CD4-positive, alpha-beta T cell (primary cell): ENCODE measurements around the gene EPB41L1. TPM values are rescaled to one million over a fixed set of nuclear protein-coding genes. Genes with fewer than 3 reads are reported as not detected.

Experiments
- ATAC-seq: fragments of 200-7000 bp; cut with Tn5 transposase; one replicate; pipeline ENCODE4 v1.10.0; 2022; ENCODE audit warnings: mild to moderate bottlenecking; ENCODE audit not compliant: poor library complexity
- CTCF ChIA-PET: fragments of 350-600 bp; sonication (Branson Sonifier 250); formaldehyde crosslinking; loops from one replicate; lab custom pipeline; 2021; ENCODE audit warnings: antibody characterized with exemption, inconsistent platforms; lab: Charles Lee
- POLR2A ChIA-PET: fragments of 350-600 bp; sonication (Branson Sonifier 250); formaldehyde crosslinking; loops from one replicate; lab custom pipeline; 2021; ENCODE audit warnings: antibody characterized with exemption, inconsistent platforms; lab: Charles Lee
- DNase-seq, 14 experiments: peaks; one replicate each; pipeline ENCODE4 v3.0.0-alpha.2; 2013 to 2020; ENCODE audit warnings: mixed read lengths in 2 of 14
- H3K27ac ChIP-seq, 2 donors: one replicate each; pipeline versions ENCODE4 v1.5.1 to v1.7.0; 2013; ENCODE audit warnings: low read length in 2 of 2, low read depth in 1 of 2, mild to moderate bottlenecking in 1 of 2
- H3K27me3 ChIP-seq, 2 experiments: 1 replicate in 1 of 2; 2 replicates in 1 of 2; pipeline versions ENCODE4 v1.6.1 to v1.7.0; 2013; ENCODE audit warnings: low read length in 2 of 2, control low read depth in 1 of 2, mild to moderate bottlenecking in 1 of 2, moderate library complexity in 1 of 2; ENCODE audit not compliant: insufficient read depth in 2 of 2, control insufficient read depth in 1 of 2
- H3K36me3 ChIP-seq: one replicate; pipeline ENCODE4 v1.6.1; 2013; ENCODE audit warnings: low read length, control low read depth; ENCODE audit not compliant: insufficient read depth
- H3K4me1 ChIP-seq: one replicate; pipeline ENCODE4 v1.6.1; 2013; ENCODE audit warnings: low read length, control low read depth; ENCODE audit not compliant: insufficient read depth
- H3K4me3 ChIP-seq: one replicate; pipeline ENCODE4 v1.5.1; 2013; ENCODE audit warnings: mild to moderate bottlenecking, low read length, moderate library complexity
- H3K9me3 ChIP-seq, 2 experiments: 1 replicate in 1 of 2; 2 replicates in 1 of 2; pipeline versions ENCODE4 v1.6.1 to v1.7.0; 2013; ENCODE audit warnings: low read length in 2 of 2, mild to moderate bottlenecking in 2 of 2, control low read depth in 1 of 2, moderate library complexity in 1 of 2; ENCODE audit not compliant: control insufficient read depth in 1 of 2, insufficient read depth in 1 of 2
- H3K27ac Mint-ChIP-seq: one replicate; pipeline ENCODE4 v1.8.0; 2020; ENCODE audit warnings: mixed read lengths
- H3K27me3 Mint-ChIP-seq: one replicate; pipeline ENCODE4 v1.8.0; 2021; ENCODE audit warnings: mixed read lengths
- H3K36me3 Mint-ChIP-seq: one replicate; pipeline ENCODE4 v1.8.0; 2021; ENCODE audit warnings: low read depth, mixed read lengths
- H3K4me1 Mint-ChIP-seq: one replicate; pipeline ENCODE4 v1.8.0; 2021; ENCODE audit warnings: low read depth, mixed read lengths
- H3K4me3 Mint-ChIP-seq: one replicate; pipeline ENCODE4 v1.8.0; 2020; ENCODE audit warnings: mild to moderate bottlenecking, mixed read lengths
- H3K9me3 Mint-ChIP-seq: one replicate; pipeline ENCODE4 v1.8.0; 2020; ENCODE audit warnings: mixed read lengths
- intact Hi-C, 2 experiments: fragments of 100-400 bp; cut with DNase I in 1 of 2; cut with micrococcal nuclease in 1 of 2; formaldehyde crosslinking; loops; one replicate each; pipeline versions ENCODE4 v1.15.1 to v1.9.0; 2023 to 2025; cut with DNase I, micrococcal nuclease
- total RNA-seq, 174 experiments: library from RNA in 2 of 174; stranded (reverse) in 2 of 174; gene quantifications; one replicate each; pipeline ENCODE4 v1.2.3 and lab custom pipeline; 2021 to 2026
- TF ChIP-seq, protein P1 (sequence below): fragments of 200-600 bp; IDR thresholded peaks from one replicate; pipeline ENCODE4 v1.8.0; 2022; ENCODE audit warnings: antibody characterized with exemption, mild to moderate bottlenecking

Gene EPB41L1
- total RNA-seq, 2 experiments from 2014 or later = 0.19 to 0.25 TPM

DNA sequence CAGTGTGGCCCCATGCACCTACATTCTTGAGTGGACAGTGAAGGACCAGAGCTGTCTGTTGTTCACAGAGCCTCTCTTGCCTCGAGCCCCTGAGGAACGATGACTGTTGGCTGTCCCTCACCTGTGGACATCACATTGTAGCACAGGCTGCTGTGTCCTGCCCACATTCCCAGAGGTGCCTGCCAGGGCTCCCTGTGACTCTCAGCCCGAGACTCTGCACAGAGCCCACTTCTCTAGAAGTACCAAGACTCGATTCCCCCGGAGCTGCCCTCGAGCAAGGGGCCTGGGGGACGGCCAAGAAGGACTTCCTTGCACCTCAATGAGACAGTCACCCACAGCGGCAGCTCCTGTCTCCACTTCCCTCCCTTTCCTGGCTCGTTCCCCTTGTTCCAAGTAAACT, 123.0 kb downstream of the EPB41L1 start:
- Histone ChIP-seq H3K4me3 (no peak overlapping the region), H3K36me3 (no peaks in the 10 kb centered on the region), H3K9me3 (peaks cover 0 to 8% of the 10 kb centered on the region in 2 experiments), H3K4me1 (no peaks in the 10 kb centered on the region), H3K27ac (no peak overlapping the region), H3K27me3 (peaks cover 6 to 8% of the 10 kb centered on the region in 2 experiments)
- ATAC-seq = no peak
- H3K4me3 Mint-ChIP-seq = no peak overlapping the region
- H3K36me3 Mint-ChIP-seq = no peaks in the 10 kb centered on the region
- H3K9me3 Mint-ChIP-seq = no peaks in the 10 kb centered on the region
- intact Hi-C loops = no loop called here
- TF ChIP-seq, protein P1, sequence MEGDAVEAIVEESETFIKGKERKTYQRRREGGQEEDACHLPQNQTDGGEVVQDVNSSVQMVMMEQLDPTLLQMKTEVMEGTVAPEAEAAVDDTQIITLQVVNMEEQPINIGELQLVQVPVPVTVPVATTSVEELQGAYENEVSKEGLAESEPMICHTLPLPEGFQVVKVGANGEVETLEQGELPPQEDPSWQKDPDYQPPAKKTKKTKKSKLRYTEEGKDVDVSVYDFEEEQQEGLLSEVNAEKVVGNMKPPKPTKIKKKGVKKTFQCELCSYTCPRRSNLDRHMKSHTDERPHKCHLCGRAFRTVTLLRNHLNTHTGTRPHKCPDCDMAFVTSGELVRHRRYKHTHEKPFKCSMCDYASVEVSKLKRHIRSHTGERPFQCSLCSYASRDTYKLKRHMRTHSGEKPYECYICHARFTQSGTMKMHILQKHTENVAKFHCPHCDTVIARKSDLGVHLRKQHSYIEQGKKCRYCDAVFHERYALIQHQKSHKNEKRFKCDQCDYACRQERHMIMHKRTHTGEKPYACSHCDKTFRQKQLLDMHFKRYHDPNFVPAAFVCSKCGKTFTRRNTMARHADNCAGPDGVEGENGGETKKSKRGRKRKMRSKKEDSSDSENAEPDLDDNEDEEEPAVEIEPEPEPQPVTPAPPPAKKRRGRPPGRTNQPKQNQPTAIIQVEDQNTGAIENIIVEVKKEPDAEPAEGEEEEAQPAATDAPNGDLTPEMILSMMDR = no peak
- ChIA-PET POLR2A (no interaction called here), CTCF (no interaction called here)
- H3K27ac Mint-ChIP-seq = no peak overlapping the region
- H3K27me3 Mint-ChIP-seq = peaks cover 25% of the 10 kb centered on the region
- H3K4me1 Mint-ChIP-seq = no peaks in the 10 kb centered on the region
- no peak for DNase-seq

DNA sequence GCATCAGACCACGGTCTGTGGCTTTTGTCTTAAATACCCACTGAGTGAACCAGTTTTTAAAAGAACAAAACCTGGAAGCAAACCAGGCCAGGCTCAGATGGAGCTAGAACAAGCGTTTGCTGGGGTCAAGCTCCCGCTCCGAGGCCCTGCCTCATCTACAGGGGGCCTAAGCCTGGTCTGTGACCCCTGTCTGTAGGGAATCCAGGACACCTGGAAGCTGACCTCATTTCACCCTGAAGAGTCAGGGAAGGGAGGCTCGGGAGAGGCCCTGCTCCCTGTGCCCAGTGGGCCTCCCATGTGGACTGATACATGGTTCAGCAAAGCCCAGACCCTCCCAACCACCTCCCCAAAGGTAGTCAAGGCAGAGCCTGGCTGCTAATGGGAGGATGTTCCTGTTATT, 124.8 kb downstream of the EPB41L1 start:
- peaks cover 6 to 13% of the 10 kb centered on the region in 2 experiments for H3K27me3 ChIP-seq
- Mint-ChIP-seq H3K27me3 (peaks cover 31% of the 10 kb centered on the region), H3K27ac (no peak overlapping the region), H3K4me1 (no peaks in the 10 kb centered on the region), H3K9me3 (no peaks in the 10 kb centered on the region), H3K4me3 (no peak overlapping the region), H3K36me3 (no peaks in the 10 kb centered on the region)
- no peaks in the 10 kb centered on the region for H3K4me1 ChIP-seq
- ChIA-PET CTCF (no interaction called here), POLR2A (no interaction called here)
- intact Hi-C loops = no loop called here
- DNase-seq (no peak), ATAC-seq (no peak)
- no peaks in the 10 kb centered on the region for H3K36me3 ChIP-seq
- no peak overlapping the region for H3K27ac ChIP-seq
- no peak overlapping the region for H3K4me3 ChIP-seq
- TF ChIP-seq, protein P1 = no peak
- peaks cover 0 to 8% of the 10 kb centered on the region in 2 experiments for H3K9me3 ChIP-seq

DNA sequence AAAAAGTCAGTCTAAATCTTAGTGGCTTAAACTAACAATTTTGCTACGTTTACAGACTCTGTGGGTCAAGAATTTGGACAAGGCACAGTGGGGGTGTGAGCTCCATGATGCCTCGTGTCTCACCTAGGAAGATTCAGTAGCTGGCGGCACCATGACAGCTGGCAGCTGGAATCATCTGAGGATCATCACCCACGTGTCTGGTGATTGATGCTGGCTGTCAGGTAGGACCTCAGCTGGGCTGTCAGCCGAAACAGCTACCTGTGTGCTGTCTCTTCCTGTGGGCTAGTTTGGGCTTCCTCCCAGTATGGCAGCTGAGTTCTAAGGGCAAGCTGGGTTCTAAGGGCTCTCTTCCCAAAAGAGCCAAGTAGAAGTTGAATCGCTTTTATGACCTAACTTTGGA, 125.2 kb downstream of the EPB41L1 start:
- no peak overlapping the region for H3K4me3 ChIP-seq
- Mint-ChIP-seq H3K36me3 (no peaks in the 10 kb centered on the region), H3K4me3 (no peak overlapping the region), H3K27ac (no peak overlapping the region), H3K27me3 (peaks cover 33% of the 10 kb centered on the region), H3K4me1 (no peaks in the 10 kb centered on the region), H3K9me3 (no peaks in the 10 kb centered on the region)
- intact Hi-C loops = no loop called here
- peaks cover 7 to 13% of the 10 kb centered on the region in 2 experiments for H3K27me3 ChIP-seq
- DNase-seq = no peak
- H3K27ac ChIP-seq = no peak overlapping the region
- H3K4me1 ChIP-seq = no peaks in the 10 kb centered on the region
- TF ChIP-seq, protein P1 = no peak
- ATAC-seq = no peak
- H3K36me3 ChIP-seq = no peaks in the 10 kb centered on the region
- H3K9me3 ChIP-seq = peaks cover 0 to 8% of the 10 kb centered on the region in 2 experiments
- POLR2A ChIA-PET = no interaction called here
- CTCF ChIA-PET = no interaction called here
